Measurements from ENCODE around the gene SLC1A4. TPM values are rescaled to one million over a fixed set of nuclear protein-coding genes. Genes with fewer than 3 reads are reported as not detected.

The SLC1A4 gene
- total RNA-seq, 1 experiment from 2014 or later: 35.0 TPM

- Mint-ChIP-seq H3K9me3 (ENCODE audit: unreplicated experiment) (no peaks in the 10 kb centered on the region), H3K27me3 (ENCODE audit: insufficient read depth, unreplicated experiment) (no peaks in the 10 kb centered on the region), H3K36me3 (ENCODE audit: insufficient read depth, unreplicated experiment) (peaks cover 58% of the 10 kb centered on the region), H3K27ac (ENCODE audit: unreplicated experiment) (no peak overlapping the region), H3K4me1 (ENCODE audit: low read depth, unreplicated experiment) (no peaks in the 10 kb centered on the region), H3K4me3 (ENCODE audit: unreplicated experiment) (no peak overlapping the region)
- intact Hi-C loops (cut with micrococcal nuclease; ENCODE audit: unreplicated experiment): no loop called here
- ChIA-PET POLR2A (no interaction called here), CTCF (interaction anchor here (2.4 kb wide), 1 partner anchor 117 kb away, joined by 14 read pairs; no protein-coding TSS in a partner anchor)
- Histone ChIP-seq H3K4me3 (ENCODE audit: low read depth, low read length) (no peak overlapping the region), H3K9me3 (no peaks in the 10 kb centered on the region), H3K4me1 (no peaks in the 10 kb centered on the region), H3K27me3 (replicated peaks; ENCODE audit: control insufficient read depth, insufficient read depth, low read length) (no peaks in the 10 kb centered on the region), H3K36me3 (ENCODE audit: control insufficient read depth, insufficient read depth, low read length) (peaks cover 5% of the 10 kb centered on the region)
- no TSS peak for BruUV-seq (replicated peaks)
- no peak for TF ChIP-seq CTCF (IDR thresholded peaks at IDR 0.05; ENCODE audit: insufficient read depth in 1 of 2, low read depth in 1 of 2, low read length in 1 of 2, severe bottlenecking in 1 of 2, unreplicated experiment in 1 of 2)
- no peak for DNase-seq
These were observed 81.1 kb downstream of the SLC1A4 start for GRCh38 chr2:65070172-65070830.

GRCh38 chr2:65070856-65071255 is 81.7 kb downstream of the SLC1A4 start:
- BruUV-seq (replicated peaks): no TSS peak
- no peaks in the 10 kb centered on the region for H3K27me3 ChIP-seq (replicated peaks; ENCODE audit: control insufficient read depth, insufficient read depth, low read length)
- H3K27ac Mint-ChIP-seq (ENCODE audit: unreplicated experiment): no peak overlapping the region
- H3K4me3 ChIP-seq (ENCODE audit: low read depth, low read length): no peak overlapping the region
- peaks cover 5% of the 10 kb centered on the region for H3K36me3 ChIP-seq (ENCODE audit: control insufficient read depth, insufficient read depth, low read length)
- ChIA-PET POLR2A (no interaction called here), CTCF (interaction anchor here (0.6 to 2.4 kb wide), 3 partner anchors 29 to 116 kb away, joined by 4 to 14 read pairs (median 10); no protein-coding TSS in a partner anchor)
- H3K4me1 Mint-ChIP-seq (ENCODE audit: low read depth, unreplicated experiment): peaks cover 4% of the 10 kb centered on the region
- no peak overlapping the region for H3K4me3 Mint-ChIP-seq (ENCODE audit: unreplicated experiment)
- intact Hi-C loops (cut with micrococcal nuclease; ENCODE audit: unreplicated experiment): no loop called here
- peaks cover 2% of the 10 kb centered on the region; the same call in 1 of the 2 replicates for H3K4me1 ChIP-seq
- DNase-seq: no peak
- no peaks in the 10 kb centered on the region for H3K27me3 Mint-ChIP-seq (ENCODE audit: insufficient read depth, unreplicated experiment)
- H3K9me3 ChIP-seq: no peaks in the 10 kb centered on the region
- no peak for TF ChIP-seq CTCF (IDR thresholded peaks at IDR 0.05; ENCODE audit: insufficient read depth in 1 of 2, low read depth in 1 of 2, low read length in 1 of 2, severe bottlenecking in 1 of 2, unreplicated experiment in 1 of 2)
- H3K9me3 Mint-ChIP-seq (ENCODE audit: unreplicated experiment): no peaks in the 10 kb centered on the region
- peaks cover 62% of the 10 kb centered on the region for H3K36me3 Mint-ChIP-seq (ENCODE audit: insufficient read depth, unreplicated experiment)

DNA sequence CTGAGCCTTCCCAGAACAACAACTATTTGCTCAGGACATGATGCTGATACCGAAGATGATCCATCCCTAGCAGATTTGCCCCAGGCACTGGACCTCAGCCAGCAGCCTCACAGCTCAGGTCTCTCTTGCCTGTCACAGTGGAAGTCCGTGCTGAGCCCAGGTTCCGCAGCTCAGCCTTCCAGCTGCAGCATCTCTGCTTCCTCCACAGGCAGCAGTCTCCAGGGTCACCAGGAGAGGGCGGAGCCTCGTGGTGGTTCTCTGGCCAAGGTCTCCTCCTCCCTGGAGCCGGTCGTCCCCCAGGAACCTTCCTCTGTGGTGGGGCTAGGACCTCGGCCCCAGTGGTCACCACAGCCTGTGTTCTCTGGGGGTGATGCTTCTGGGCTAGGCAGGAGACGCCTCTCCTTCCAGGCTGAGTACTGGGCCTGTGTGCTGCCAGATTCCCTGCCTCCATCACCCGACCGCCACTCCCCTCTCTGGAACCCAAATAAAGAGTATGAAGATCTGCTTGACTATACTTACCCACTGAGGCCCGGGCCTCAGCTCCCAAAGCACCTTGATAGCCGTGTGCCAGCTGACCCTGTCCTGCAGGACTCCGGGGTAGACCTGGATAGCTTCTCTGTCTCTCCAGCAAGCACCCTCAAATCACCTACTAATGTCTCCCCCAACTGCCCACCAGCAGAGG is 82.4 kb downstream of the SLC1A4 start:
- H3K27me3 ChIP-seq (replicated peaks; ENCODE audit: control insufficient read depth, insufficient read depth, low read length): no peaks in the 10 kb centered on the region
- POLR2A ChIA-PET: interaction anchor here (0.6 kb wide), 1 partner anchor 58 kb away, joined by 3 read pairs; the partner anchor contains the start of gene RAB1A
- intact Hi-C loops (cut with micrococcal nuclease; ENCODE audit: unreplicated experiment): no loop called here
- no peak overlapping the region for H3K27ac Mint-ChIP-seq (ENCODE audit: unreplicated experiment)
- H3K9me3 Mint-ChIP-seq (ENCODE audit: unreplicated experiment): no peaks in the 10 kb centered on the region
- no peaks in the 10 kb centered on the region for H3K9me3 ChIP-seq
- no peak overlapping the region for H3K4me3 Mint-ChIP-seq (ENCODE audit: unreplicated experiment)
- no peaks in the 10 kb centered on the region for H3K27me3 Mint-ChIP-seq (ENCODE audit: insufficient read depth, unreplicated experiment)
- peak; percentile 18 to 20 for TF ChIP-seq CTCF (IDR thresholded peaks at IDR 0.05; ENCODE audit: insufficient read depth in 1 of 2, low read depth in 1 of 2, low read length in 1 of 2, severe bottlenecking in 1 of 2, unreplicated experiment in 1 of 2)
- CTCF ChIA-PET: interaction anchor here (0.6 to 2.4 kb wide), 5 partner anchors 28 to 232 kb away, joined by 3 to 14 read pairs (median 4); no protein-coding TSS in a partner anchor
- H3K4me3 ChIP-seq (ENCODE audit: low read depth, low read length): no peak overlapping the region
- peak in 1 of 2 experiments; percentile 50 for DNase-seq
- H3K4me1 ChIP-seq: peaks cover 8% of the 10 kb centered on the region
- BruUV-seq (replicated peaks): no TSS peak
- peaks cover 7% of the 10 kb centered on the region for H3K36me3 ChIP-seq (ENCODE audit: control insufficient read depth, insufficient read depth, low read length)
- peaks cover 67% of the 10 kb centered on the region for H3K36me3 Mint-ChIP-seq (ENCODE audit: insufficient read depth, unreplicated experiment)
- H3K4me1 Mint-ChIP-seq (ENCODE audit: low read depth, unreplicated experiment): peaks cover 9% of the 10 kb centered on the region

Measured in Caco-2 (cell line).